HCT116 (cell line): ENCODE data around the gene RXFP4. TPM values are rescaled to one million over a fixed set of nuclear protein-coding genes. Genes with fewer than 3 reads are reported as not detected.

Source experiments
- ATAC-seq: fragments of 200-7000 bp; cut with Tn5 transposase; 2 replicates; pipeline ENCODE4 v1.9.1; 2020; ENCODE audit warnings: mild to moderate bottlenecking, moderate library complexity
- BruUV-seq: library from RNA; stranded (reverse); fragments of 400-500 nt; replicated peaks from 2 replicates; lab custom pipeline; 2021; lab: Mats Ljungman, UMichigan
- CTCF ChIA-PET: fragments of 300-600 bp; sonication (Branson Sonifier 250); formaldehyde crosslinking; loops from one replicate; lab custom pipeline; 2021; ENCODE audit warnings: antibody characterized with exemption; lab: Charles Lee
- POLR2A ChIA-PET: fragments of 300-600, 350-600 bp; sonication (Branson Sonifier 250); formaldehyde crosslinking; loops from one replicate; lab custom pipeline; 2021; ENCODE audit warnings: antibody characterized with exemption; lab: Charles Lee
- RAD21 ChIA-PET, 2 experiments: fragments of 300-600 bp; sonication (Branson Sonifier 250); formaldehyde crosslinking; loops; one replicate each; lab custom pipeline; 2023; ENCODE audit warnings: low total read pairs in 2 of 2; ENCODE audit not compliant: uncharacterized antibody in 2 of 2, unreplicated experiment in 2 of 2, low non-redundant PET in 1 of 2; lab: Charles Lee
- DNase-seq: peaks from one replicate; pipeline ENCODE4 v3.0.0-alpha.2; 2010; ENCODE audit warnings: low read depth, low spot score
- H2AFZ ChIP-seq: fragments of 200-600 bp; shearing (Covaris generic), sonication (generic); 2 replicates; pipeline ENCODE4 v1.6.1; 2017; ENCODE audit warnings: low read depth, mixed run types, mixed read lengths, antibody characterized with exemption, low read length; ENCODE audit not compliant: poor library complexity, severe bottlenecking
- H3K27ac ChIP-seq: 2 replicates; pipeline ENCODE4 v1.5.1; 2012; ENCODE audit warnings: low read depth, low read length
- H3K27me3 ChIP-seq: fragments of 200-600 bp; sonication (generic); 2 replicates; pipeline ENCODE4 v1.6.1; 2016; ENCODE audit warnings: mixed run types, low read length, mixed read lengths; ENCODE audit not compliant: insufficient read depth
- H3K36me3 ChIP-seq, 2 experiments: fragments of 200-500 bp in 1 of 2; fragments of 200-600 bp in 1 of 2; sonication (Bioruptor generic) in 1 of 2; sonication (generic) in 1 of 2; 2 replicates each; pipeline versions ENCODE4 v1.5.1 to v1.6.1; 2014 to 2016; ENCODE audit warnings: low read length in 2 of 2, inconsistent platforms in 1 of 2, mixed read lengths in 1 of 2, mixed run types in 1 of 2; ENCODE audit not compliant: insufficient read depth in 2 of 2, control insufficient read depth in 1 of 2
- H3K4me1 ChIP-seq, 2 experiments: fragments of 200-600 bp in 1 of 2; sonication (generic) in 1 of 2; 2 replicates each; pipeline versions ENCODE4 v1.5.1 to v1.6.1; 2012 to 2017; ENCODE audit warnings: low read length in 2 of 2, inconsistent platforms in 1 of 2, mild to moderate bottlenecking in 1 of 2, mixed read lengths in 1 of 2, mixed run types in 1 of 2, moderate library complexity in 1 of 2; ENCODE audit not compliant: insufficient read depth in 2 of 2, control insufficient read depth in 1 of 2
- H3K4me2 ChIP-seq: fragments of 200-600 bp; sonication (generic); 2 replicates; pipeline ENCODE4 v1.6.1; 2017; ENCODE audit warnings: mixed run types, low read length, mixed read lengths
- H3K4me3 ChIP-seq, 2 experiments: fragments of 200-600 bp in 1 of 2; sonication (generic) in 1 of 2; replicated peaks in 1 of 2; 2 replicates each; pipeline ENCODE4 v1.5.1; 2011 to 2016; ENCODE audit warnings: low read length in 2 of 2, control low read depth in 1 of 2, low read depth in 1 of 2, mild to moderate bottlenecking in 1 of 2, mixed read lengths in 1 of 2, mixed run types in 1 of 2
- H3K79me2 ChIP-seq: fragments of 200-600 bp; sonication (generic); 2 replicates; pipeline ENCODE4 v1.6.1; 2017; ENCODE audit warnings: mild to moderate bottlenecking, mixed run types, low read length, moderate library complexity, mixed read lengths; ENCODE audit not compliant: insufficient read depth
- H3K9ac ChIP-seq: fragments of 200-600 bp; sonication (generic); 2 replicates; pipeline ENCODE4 v1.6.1; 2016; ENCODE audit warnings: low read length, mixed read lengths
- H3K9me2 ChIP-seq: fragments of 200-600 bp; sonication (generic), shearing (Covaris generic); 2 replicates; pipeline ENCODE4 v1.6.1; 2017; ENCODE audit warnings: mixed run types, mild to moderate bottlenecking, moderate library complexity; ENCODE audit not compliant: insufficient read depth
- H3K9me3 ChIP-seq, 2 experiments: fragments of 200-500 bp in 1 of 2; fragments of 200-600 bp in 1 of 2; sonication (Bioruptor generic) in 1 of 2; sonication (generic) in 1 of 2; 2 replicates each; pipeline ENCODE4 v1.6.1; 2014 to 2017; ENCODE audit warnings: low read length in 2 of 2, mixed read lengths in 2 of 2, inconsistent platforms in 1 of 2, low read depth in 1 of 2, mild to moderate bottlenecking in 1 of 2, mixed run types in 1 of 2, moderate library complexity in 1 of 2; ENCODE audit not compliant: control insufficient read depth in 1 of 2, insufficient read depth in 1 of 2
- H4K20me1 ChIP-seq: fragments of 200-600 bp; sonication (generic), shearing (Covaris generic); 2 replicates; pipeline ENCODE4 v1.6.1; 2017; ENCODE audit warnings: mixed run types, mild to moderate bottlenecking, moderate library complexity; ENCODE audit not compliant: insufficient read depth
- ATF3 ChIP-seq: IDR thresholded peaks from 2 replicates; pipeline ENCODE4 v1.6.1; 2012
- CBX3 ChIP-seq: IDR thresholded peaks from 2 replicates; pipeline ENCODE4 v1.6.1; 2012; ENCODE audit warnings: low read depth
- CEBPB ChIP-seq: IDR thresholded peaks from 2 replicates; pipeline ENCODE4 v1.6.1; 2012; ENCODE audit warnings: low read depth
- EGR1 ChIP-seq: IDR thresholded peaks from 2 replicates; pipeline ENCODE4 v1.6.1; 2012; ENCODE audit warnings: low read depth
- EZH2 ChIP-seq: fragments of 200-600 bp; sonication (generic); IDR thresholded peaks from 2 replicates; pipeline ENCODE4 v1.6.1; 2017; ENCODE audit warnings: antibody characterized with exemption, mixed run types
- EZH2phosphoT487 ChIP-seq: fragments of 200-600 bp; IDR thresholded peaks from 2 replicates; pipeline ENCODE4 v1.6.1; 2018; ENCODE audit warnings: antibody characterized with exemption, borderline replicate concordance
- FOSL1 ChIP-seq: IDR thresholded peaks from 2 replicates; pipeline ENCODE4 v1.6.1; 2012; ENCODE audit warnings: low read depth
- JUND ChIP-seq: IDR thresholded peaks from 2 replicates; pipeline ENCODE4 v1.6.1; 2012
- MAX ChIP-seq: IDR thresholded peaks from 2 replicates; pipeline ENCODE4 v1.6.1; 2012
- POLR2AphosphoS5 ChIP-seq: IDR thresholded peaks from 2 replicates; pipeline ENCODE4 v1.6.1; 2011; ENCODE audit warnings: mild to moderate bottlenecking, low read depth, low read length, moderate library complexity
- RAD21 ChIP-seq: IDR thresholded peaks from 2 replicates; pipeline ENCODE4 v1.6.1; 2012; ENCODE audit warnings: low read depth, mild to moderate bottlenecking
- SIN3A ChIP-seq: IDR thresholded peaks from 2 replicates; pipeline ENCODE4 v1.6.1; 2012; ENCODE audit warnings: low read depth
- SP1 ChIP-seq: IDR thresholded peaks from 2 replicates; pipeline ENCODE4 v1.6.1; 2012; ENCODE audit warnings: low read depth
- SRF ChIP-seq: IDR thresholded peaks from 2 replicates; pipeline ENCODE4 v1.6.1; 2012; ENCODE audit warnings: low read depth
- TCF7L2 ChIP-seq: IDR thresholded peaks from 2 replicates; pipeline ENCODE4 v1.7.0; 2011; ENCODE audit warnings: borderline replicate concordance, inconsistent platforms; ENCODE audit not compliant: insufficient read depth, insufficient read length; ENCODE audit errors: extremely low read depth
- ZBTB33 ChIP-seq: IDR thresholded peaks from 2 replicates; pipeline ENCODE4 v1.6.1; 2011; ENCODE audit warnings: mild to moderate bottlenecking, low read length, moderate library complexity; ENCODE audit not compliant: insufficient replicate concordance; ENCODE audit errors: extremely low read depth
- ZNF274 ChIP-seq: fragments of 200-500 bp; sonication (Bioruptor generic); IDR thresholded peaks from 2 replicates; pipeline ENCODE4 v1.6.1; 2014; ENCODE audit warnings: mild to moderate bottlenecking, low read depth, low read length, inconsistent platforms
- intact Hi-C: fragments of 100-400 bp; cut with micrococcal nuclease; formaldehyde crosslinking; loops from 2 replicates; pipeline ENCODE4 v1.10.0; 2022
- total RNA-seq: library from RNA; stranded (reverse); gene quantifications from one replicate; pipeline ENCODE4 v1.2.1, GENCODE V29; 2021; ENCODE audit not compliant: unreplicated experiment

RXFP4 gene
- total RNA-seq, 1 experiment from 2014 or later = 0.20 TPM

- CTCF ChIA-PET = no interaction called here
- no TSS peak for BruUV-seq
- POLR2A ChIA-PET = no interaction called here
Observed at GRCh38 chr1:155950829-155951228, 9.4 kb downstream of the RXFP4 start.

GRCh38 chr1:155951753-155952504 lies 10.5 kb downstream of the RXFP4 start:
- Histone ChIP-seq H3K4me3 (no peak overlapping the region), H2AFZ (no peak overlapping the region), H3K9ac (no peak overlapping the region), H3K4me2 (no peak overlapping the region), H3K27ac (no peak overlapping the region), H3K9me2 (no peaks in the 10 kb centered on the region), H3K27me3 (no peaks in the 10 kb centered on the region), H3K36me3 (peaks cover 43 to 53% of the 10 kb centered on the region in 2 experiments; a peak in 3 of 4 replicates), H3K4me1 (peaks cover 0 to 4% of the 10 kb centered on the region in 2 experiments; a peak in 1 of 4 replicates), H3K9me3 (no peaks in the 10 kb centered on the region), H3K79me2 (no peaks in the 10 kb centered on the region), H4K20me1 (no peaks in the 10 kb centered on the region)
- ChIA-PET POLR2A (no interaction called here), RAD21 (no interaction called here), CTCF (no interaction called here)
- ATAC-seq (no peak), DNase-seq (no peak)
- no TSS peak for BruUV-seq
- intact Hi-C loops = no loop called here
- no peak for TF ChIP-seq SIN3A
- TF ChIP-seq EZH2 = no peak
- TF ChIP-seq SP1 = no peak
- no peak for TF ChIP-seq RAD21
- TF ChIP-seq JUND = no peak
- TF ChIP-seq ZBTB33 = no peak
- no peak for TF ChIP-seq MAX
- no peak for TF ChIP-seq TCF7L2
- TF ChIP-seq ATF3 = no peak
- TF ChIP-seq SRF = no peak
- no peak for TF ChIP-seq CEBPB
- TF ChIP-seq POLR2AphosphoS5 = no peak

More at GRCh38 chr1:155950829-155951228, 9.4 kb downstream of the RXFP4 start:
- intact Hi-C loops = no loop called here
- peaks cover 5 to 15% of the 10 kb centered on the region in 2 experiments; a peak in 3 of 4 replicates for H3K4me1 ChIP-seq
- ATAC-seq = no peak
- no peaks in the 10 kb centered on the region for H4K20me1 ChIP-seq
- H3K27me3 ChIP-seq = no peaks in the 10 kb centered on the region
- no peak for TF ChIP-seq CBX3
- TF ChIP-seq MAX = no peak
- no peak for TF ChIP-seq TCF7L2
- TF ChIP-seq ZNF274 = no peak
- TF ChIP-seq SP1 = no peak
- TF ChIP-seq ATF3 = no peak
- no peak for TF ChIP-seq FOSL1
- TF ChIP-seq EGR1 = no peak
- TF ChIP-seq POLR2AphosphoS5 = no peak
- TF ChIP-seq EZH2phosphoT487 = no peak
- TF ChIP-seq EZH2 = no peak
- TF ChIP-seq, all 23 proteins: peak for 0
- H3K9me3 ChIP-seq = no peaks in the 10 kb centered on the region
- no peaks in the 10 kb centered on the region for H3K9me2 ChIP-seq
- peaks cover 41 to 60% of the 10 kb centered on the region in 2 experiments; a peak in 3 of 4 replicates for H3K36me3 ChIP-seq
- no peak overlapping the region for H3K4me2 ChIP-seq
- H3K79me2 ChIP-seq = no peaks in the 10 kb centered on the region
- H3K27ac ChIP-seq = no peak overlapping the region
- RAD21 ChIA-PET = no interaction called here
- DNase-seq = no peak
- H2AFZ ChIP-seq = no peak overlapping the region
- no peak overlapping the region for H3K9ac ChIP-seq
- no peak overlapping the region for H3K4me3 ChIP-seq
